ENCODE data around the gene IGSF6. TPM values are rescaled to one million over a fixed set of nuclear protein-coding genes. Genes with fewer than 3 reads are reported as not detected.

The IGSF6 gene
- not detected for polyA plus RNA-seq (2013, experiment 1 of 2)
- polyA plus RNA-seq (2013, experiment 2 of 2): not detected

GRCh38 chr16:21652453-21652852 lies at the start of gene IGSF6:
TSS of gene IGSF6 (minus strand) at chr16:21652608. CDS start at chr16:21652598, 10 bp downstream.
- WGBS: 96% methylated on average over 6 of the region's 6 CpGs
- Histone ChIP-seq H2BK5ac (ENCODE audit: low read depth, low read length, poor library complexity, severe bottlenecking) (no peak within 1 kb of the TSS), H2BK120ac (ENCODE audit: low read depth, low read length) (no peak within 1 kb of the TSS), H2AFZ (ENCODE audit: low read depth, low read length) (no peak within 1 kb of the TSS), H3K4me2 (ENCODE audit: low read length, poor library complexity, severe bottlenecking) (no peak within 1 kb of the TSS), H3K36me3 (ENCODE audit: control insufficient read depth in 1 of 2, insufficient read depth in 2 of 2, low read depth in 1 of 2, low read length in 2 of 2) (peaks cover 16 to 36% of the 10 kb centered on the region in 2 experiments), H2BK15ac (ENCODE audit: low read depth, poor library complexity, severe bottlenecking) (no peak within 1 kb of the TSS), H3K79me1 (replicated peaks; ENCODE audit: low read length, poor library complexity, severe bottlenecking) (peaks cover 41% of the 10 kb centered on the region), H3K9me3 (ENCODE audit: control insufficient read depth, low read length) (no peaks in the 10 kb centered on the region), H3K14ac (ENCODE audit: low read length in 2 of 2) (no peak within 1 kb of the TSS), H3K4ac (ENCODE audit: low read depth in 1 of 2, low read length in 2 of 2) (no peak within 1 kb of the TSS), H3K27ac (ENCODE audit: low read length, poor library complexity, severe bottlenecking) (no peak within 1 kb of the TSS), H2AK5ac (ENCODE audit: low read length, severe bottlenecking) (no peak within 1 kb of the TSS), H4K8ac (ENCODE audit: low read length) (no peak within 1 kb of the TSS), H3K23ac (ENCODE audit: low read length in 2 of 2) (no peak within 1 kb of the TSS), H3K18ac (ENCODE audit: low read depth in 1 of 2, low read length in 2 of 2) (no peak within 1 kb of the TSS), H4K91ac (ENCODE audit: low read length) (no peak within 1 kb of the TSS), H3K4me3 (ENCODE audit: insufficient read depth in 1 of 2, low read depth in 1 of 2, low read length in 2 of 2) (no peak within 1 kb of the TSS), H2BK12ac (ENCODE audit: low read length in 2 of 2) (no peak within 1 kb of the TSS), H3K27me3 (ENCODE audit: control insufficient read depth in 1 of 2, insufficient read depth in 1 of 2, low read length in 2 of 2) (no peaks in the 10 kb centered on the region), H3K9ac (ENCODE audit: low read length) (no peak within 1 kb of the TSS), H3K4me1 (ENCODE audit: control insufficient read depth, insufficient read depth, low read depth, low read length) (peaks cover 6% of the 10 kb centered on the region)
- DNase-seq: no peak

DNA sequence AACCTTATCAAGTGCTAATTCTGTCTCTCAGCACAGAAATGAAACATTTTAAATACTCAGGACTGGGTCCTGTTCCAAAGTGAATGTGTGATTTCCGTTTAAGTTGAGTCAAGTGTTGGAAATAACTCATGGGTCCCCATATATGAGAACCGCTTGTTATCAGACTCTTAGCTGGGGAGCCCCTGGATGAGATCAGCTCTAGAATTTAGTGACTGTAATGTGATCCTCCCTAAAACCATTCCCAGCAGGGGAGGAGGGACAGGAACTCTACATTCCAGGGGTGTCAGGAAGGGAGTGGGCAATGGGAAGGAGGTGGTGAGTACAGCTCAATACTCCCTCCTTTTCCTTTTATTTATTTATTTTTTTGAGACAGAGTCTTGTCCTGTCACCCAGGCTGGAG lies 48.9 kb upstream of the IGSF6 start:
- H2BK120ac ChIP-seq (ENCODE audit: low read depth, low read length): no peak overlapping the region
- DNase-seq: no peak
- H2BK15ac ChIP-seq (ENCODE audit: low read depth, poor library complexity, severe bottlenecking): no peak overlapping the region
- H2AK5ac ChIP-seq (ENCODE audit: low read length, severe bottlenecking): no peak overlapping the region
- no peaks in the 10 kb centered on the region for H3K9me3 ChIP-seq (ENCODE audit: control insufficient read depth, low read length)
- no peak overlapping the region for H3K4me3 ChIP-seq (ENCODE audit: insufficient read depth in 1 of 2, low read depth in 1 of 2, low read length in 2 of 2)
- H4K8ac ChIP-seq (ENCODE audit: low read length): no peak overlapping the region
- peaks cover 5 to 9% of the 10 kb centered on the region in 2 experiments for H3K27me3 ChIP-seq (ENCODE audit: control insufficient read depth in 1 of 2, insufficient read depth in 1 of 2, low read length in 2 of 2)
- H2BK5ac ChIP-seq (ENCODE audit: low read depth, low read length, poor library complexity, severe bottlenecking): no peak overlapping the region
- no peak overlapping the region for H2AFZ ChIP-seq (ENCODE audit: low read depth, low read length)
- no peak overlapping the region for H3K27ac ChIP-seq (ENCODE audit: low read length, poor library complexity, severe bottlenecking)
- no peaks in the 10 kb centered on the region for H3K36me3 ChIP-seq (ENCODE audit: control insufficient read depth in 1 of 2, insufficient read depth in 2 of 2, low read depth in 1 of 2, low read length in 2 of 2)
- no peak overlapping the region for H3K23ac ChIP-seq (ENCODE audit: low read length in 2 of 2)
- H3K14ac ChIP-seq (ENCODE audit: low read length in 2 of 2): no peak overlapping the region
- H3K4me1 ChIP-seq (ENCODE audit: control insufficient read depth, insufficient read depth, low read depth, low read length): no peaks in the 10 kb centered on the region
- no peak overlapping the region for H3K4ac ChIP-seq (ENCODE audit: low read depth in 1 of 2, low read length in 2 of 2)
- no peak overlapping the region for H4K91ac ChIP-seq (ENCODE audit: low read length)
- no peak overlapping the region for H2BK12ac ChIP-seq (ENCODE audit: low read length in 2 of 2)
- no peaks in the 10 kb centered on the region for H3K79me1 ChIP-seq (replicated peaks; ENCODE audit: low read length, poor library complexity, severe bottlenecking)
- WGBS: 29% methylated on average over 2 of the region's 2 CpGs
- no peak overlapping the region for H3K18ac ChIP-seq (ENCODE audit: low read depth in 1 of 2, low read length in 2 of 2)
- no peak overlapping the region for H3K4me2 ChIP-seq (ENCODE audit: low read length, poor library complexity, severe bottlenecking)
- H3K9ac ChIP-seq (ENCODE audit: low read length): no peak overlapping the region

GRCh38 chr16:21698169-21699032 lies 46.0 kb upstream of the IGSF6 start:
- Histone ChIP-seq H3K79me1 (replicated peaks; ENCODE audit: low read length, poor library complexity, severe bottlenecking) (no peaks in the 10 kb centered on the region), H3K23ac (ENCODE audit: low read length in 2 of 2) (no peak overlapping the region), H2AK5ac (ENCODE audit: low read length, severe bottlenecking) (no peak overlapping the region), H2BK5ac (ENCODE audit: low read depth, low read length, poor library complexity, severe bottlenecking) (no peak overlapping the region), H2BK12ac (ENCODE audit: low read length in 2 of 2) (no peak overlapping the region), H3K4me2 (ENCODE audit: low read length, poor library complexity, severe bottlenecking) (no peak overlapping the region), H3K4me3 (ENCODE audit: insufficient read depth in 1 of 2, low read depth in 1 of 2, low read length in 2 of 2) (no peak overlapping the region), H4K8ac (ENCODE audit: low read length) (no peak overlapping the region), H3K14ac (ENCODE audit: low read length in 2 of 2) (no peak overlapping the region), H3K27me3 (ENCODE audit: control insufficient read depth in 1 of 2, insufficient read depth in 1 of 2, low read length in 2 of 2) (peaks cover 0 to 2% of the 10 kb centered on the region in 2 experiments), H2BK15ac (ENCODE audit: low read depth, poor library complexity, severe bottlenecking) (no peak overlapping the region), H3K4ac (ENCODE audit: low read depth in 1 of 2, low read length in 2 of 2) (no peak overlapping the region), H3K4me1 (ENCODE audit: control insufficient read depth, insufficient read depth, low read depth, low read length) (no peaks in the 10 kb centered on the region), H3K27ac (ENCODE audit: low read length, poor library complexity, severe bottlenecking) (no peak overlapping the region), H2BK120ac (ENCODE audit: low read depth, low read length) (no peak overlapping the region), H3K9ac (ENCODE audit: low read length) (no peak overlapping the region), H3K9me3 (ENCODE audit: control insufficient read depth, low read length) (no peaks in the 10 kb centered on the region), H3K18ac (ENCODE audit: low read depth in 1 of 2, low read length in 2 of 2) (no peak overlapping the region), H3K36me3 (ENCODE audit: control insufficient read depth in 1 of 2, insufficient read depth in 2 of 2, low read depth in 1 of 2, low read length in 2 of 2) (no peaks in the 10 kb centered on the region), H2AFZ (ENCODE audit: low read depth, low read length) (no peak overlapping the region), H4K91ac (ENCODE audit: low read length) (no peak overlapping the region)
- 88% methylated on average over 5 of the region's 9 CpGs for WGBS
- DNase-seq: no peak

DNA sequence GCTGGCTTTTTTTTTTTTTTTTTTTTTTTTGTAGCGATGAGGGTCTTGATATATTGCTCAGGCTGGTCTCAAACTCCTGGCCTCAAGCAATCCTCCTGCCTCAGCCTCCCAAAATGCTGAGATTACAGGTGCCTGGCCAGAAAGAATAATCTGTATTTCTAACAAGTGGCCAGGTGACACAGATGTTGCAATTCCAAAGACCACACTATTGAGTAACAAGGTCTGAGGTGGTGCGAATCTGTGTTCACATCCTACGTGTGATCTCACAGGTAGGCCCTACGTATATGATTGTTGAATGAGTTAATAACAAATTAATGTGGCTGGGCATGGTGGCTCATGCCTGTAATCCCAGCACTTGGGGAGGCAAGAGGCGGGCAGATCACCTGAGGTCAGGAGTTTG lies 44.6 kb upstream of the IGSF6 start:
- Histone ChIP-seq H2BK12ac (ENCODE audit: low read length in 2 of 2) (no peak overlapping the region), H4K8ac (ENCODE audit: low read length) (no peak overlapping the region), H3K27me3 (ENCODE audit: control insufficient read depth in 1 of 2, insufficient read depth in 1 of 2, low read length in 2 of 2) (peaks cover 0 to 2% of the 10 kb centered on the region in 2 experiments), H2BK15ac (ENCODE audit: low read depth, poor library complexity, severe bottlenecking) (no peak overlapping the region), H2BK5ac (ENCODE audit: low read depth, low read length, poor library complexity, severe bottlenecking) (no peak overlapping the region), H3K79me1 (replicated peaks; ENCODE audit: low read length, poor library complexity, severe bottlenecking) (no peaks in the 10 kb centered on the region), H3K14ac (ENCODE audit: low read length in 2 of 2) (no peak overlapping the region), H3K4ac (ENCODE audit: low read depth in 1 of 2, low read length in 2 of 2) (no peak overlapping the region), H3K36me3 (ENCODE audit: control insufficient read depth in 1 of 2, insufficient read depth in 2 of 2, low read depth in 1 of 2, low read length in 2 of 2) (no peaks in the 10 kb centered on the region), H3K4me3 (ENCODE audit: insufficient read depth in 1 of 2, low read depth in 1 of 2, low read length in 2 of 2) (no peak overlapping the region), H3K18ac (ENCODE audit: low read depth in 1 of 2, low read length in 2 of 2) (no peak overlapping the region), H4K91ac (ENCODE audit: low read length) (no peak overlapping the region), H3K9me3 (ENCODE audit: control insufficient read depth, low read length) (no peaks in the 10 kb centered on the region), H3K4me1 (ENCODE audit: control insufficient read depth, insufficient read depth, low read depth, low read length) (no peaks in the 10 kb centered on the region), H3K4me2 (ENCODE audit: low read length, poor library complexity, severe bottlenecking) (no peak overlapping the region), H2AFZ (ENCODE audit: low read depth, low read length) (no peak overlapping the region), H3K27ac (ENCODE audit: low read length, poor library complexity, severe bottlenecking) (no peak overlapping the region), H3K9ac (ENCODE audit: low read length) (no peak overlapping the region), H2AK5ac (ENCODE audit: low read length, severe bottlenecking) (no peak overlapping the region), H2BK120ac (ENCODE audit: low read depth, low read length) (no peak overlapping the region), H3K23ac (ENCODE audit: low read length in 2 of 2) (no peak overlapping the region)
- 85% methylated on average over 4 of the region's 5 CpGs for WGBS
- DNase-seq: no peak
